Astrocyte (in vitro differentiated cells and primary cell): ENCODE results near the gene SIPA1. TPM values are rescaled to one million over a fixed set of nuclear protein-coding genes. Genes with fewer than 3 reads are reported as not detected.

Source experiments
- DNase-seq: peaks from one replicate; pipeline ENCODE4 v3.0.0-alpha.2; 2010; ENCODE audit warnings: low read depth
- FAIRE-seq: peaks from 2 replicates; lab custom pipeline; 2011; peaks lifted over from hg19 to GRCh38; lab: Jason Lieb, UNC
- H2AFZ ChIP-seq: 2 replicates; pipeline ENCODE4 v1.6.0; 2012; ENCODE audit warnings: low read depth, low read length, inconsistent platforms
- H3K27ac ChIP-seq: 2 replicates; pipeline ENCODE4 v1.5.1; 2011; ENCODE audit warnings: low read depth, low read length, inconsistent platforms
- H3K27me3 ChIP-seq: 2 replicates; pipeline ENCODE4 v1.6.0; 2011; ENCODE audit warnings: low read length, inconsistent platforms; ENCODE audit not compliant: insufficient read depth
- H3K36me3 ChIP-seq: 2 replicates; pipeline ENCODE4 v1.5.1; 2011; ENCODE audit warnings: low read length, inconsistent platforms; ENCODE audit not compliant: insufficient read depth
- H3K4me1 ChIP-seq: 2 replicates; pipeline ENCODE4 v1.5.1; 2011; ENCODE audit warnings: low read length, inconsistent platforms; ENCODE audit not compliant: insufficient read depth
- H3K4me2 ChIP-seq: 2 replicates; pipeline ENCODE4 v1.6.0; 2012; ENCODE audit warnings: low read length, inconsistent platforms
- H3K4me3 ChIP-seq: 2 replicates; pipeline ENCODE4 v1.5.1; 2011; ENCODE audit warnings: low read depth, mild to moderate bottlenecking, low read length, inconsistent platforms; ENCODE audit not compliant: insufficient read depth
- H3K79me2 ChIP-seq: 2 replicates; pipeline ENCODE4 v1.6.0; 2012; ENCODE audit warnings: mild to moderate bottlenecking, low read length, inconsistent platforms; ENCODE audit not compliant: insufficient read depth
- H3K9ac ChIP-seq: 2 replicates; pipeline ENCODE4 v1.6.0; 2012; ENCODE audit warnings: mild to moderate bottlenecking, low read length, inconsistent platforms
- H3K9me3 ChIP-seq: 2 replicates; pipeline ENCODE4 v1.5.1; 2012; ENCODE audit warnings: low read depth, mild to moderate bottlenecking, low read length, inconsistent platforms; ENCODE audit not compliant: insufficient read depth
- H4K20me1 ChIP-seq: 2 replicates; pipeline ENCODE4 v1.6.0; 2012; ENCODE audit warnings: low read length, inconsistent platforms; ENCODE audit not compliant: insufficient read depth
- H3K27ac Mint-ChIP-seq: one replicate; pipeline ENCODE4 v1.8.0; 2021; ENCODE audit warnings: mild to moderate bottlenecking, mixed read lengths; ENCODE audit not compliant: unreplicated experiment
- H3K27me3 Mint-ChIP-seq: one replicate; pipeline ENCODE4 v1.8.0; 2021; ENCODE audit warnings: low read depth, mixed read lengths; ENCODE audit not compliant: unreplicated experiment
- H3K36me3 Mint-ChIP-seq: one replicate; pipeline ENCODE4 v1.8.0; 2021; ENCODE audit warnings: low read depth, mixed read lengths; ENCODE audit not compliant: unreplicated experiment
- H3K4me1 Mint-ChIP-seq: one replicate; pipeline ENCODE4 v1.8.0; 2021; ENCODE audit warnings: low read depth, mixed read lengths; ENCODE audit not compliant: unreplicated experiment
- H3K4me3 Mint-ChIP-seq: one replicate; pipeline ENCODE4 v1.8.0; 2021; ENCODE audit warnings: mild to moderate bottlenecking, moderate library complexity, mixed read lengths; ENCODE audit not compliant: unreplicated experiment
- H3K9me3 Mint-ChIP-seq: one replicate; pipeline ENCODE4 v1.8.0; 2021; ENCODE audit warnings: mild to moderate bottlenecking, mixed read lengths; ENCODE audit not compliant: unreplicated experiment
- CTCF ChIP-seq: IDR thresholded peaks from 2 replicates; pipeline ENCODE4 v1.5.1; 2011; ENCODE audit warnings: low read depth, mild to moderate bottlenecking, inconsistent platforms, low read length, moderate library complexity; ENCODE audit not compliant: insufficient read depth
- EZH2 ChIP-seq: IDR thresholded peaks from 2 replicates; pipeline ENCODE4 v1.6.1; 2012; ENCODE audit warnings: mild to moderate bottlenecking, low read length, inconsistent platforms; ENCODE audit not compliant: insufficient read depth
- total RNA-seq: library from RNA; stranded (reverse); gene quantifications from 2 replicates; pipeline ENCODE4 v1.2.1, GENCODE V29; 2021

Gene SIPA1
- total RNA-seq, 1 donor from 2014 or later: 26.7 TPM

GRCh38 chr11:65649656-65650546, 12.0 kb downstream of the SIPA1 start:
- peaks cover 5% of the 10 kb centered on the region for H4K20me1 ChIP-seq
- Mint-ChIP-seq H3K9me3 (peaks cover 5% of the 10 kb centered on the region), H3K36me3 (peaks cover 13% of the 10 kb centered on the region), H3K4me1 (peaks cover 25% of the 10 kb centered on the region), H3K4me3 (no peak overlapping the region), H3K27me3 (no peaks in the 10 kb centered on the region), H3K27ac (no peak overlapping the region)
- H3K36me3 ChIP-seq: no peaks in the 10 kb centered on the region
- no peak overlapping the region for H3K9ac ChIP-seq
- H3K9me3 ChIP-seq: no peaks in the 10 kb centered on the region
- H3K4me3 ChIP-seq: no peak overlapping the region
- no peak overlapping the region for H2AFZ ChIP-seq
- TF ChIP-seq EZH2 (no peak), CTCF (no peak)
- H3K27me3 ChIP-seq: no peaks in the 10 kb centered on the region
- H3K4me1 ChIP-seq: peaks cover 17% of the 10 kb centered on the region
- DNase-seq: no peak
- H3K4me2 ChIP-seq: no peak overlapping the region
- no peak overlapping the region for H3K27ac ChIP-seq
- no peaks in the 10 kb centered on the region for H3K79me2 ChIP-seq
- no peak for FAIRE-seq

- no peaks in the 10 kb centered on the region for H3K27me3 ChIP-seq
- FAIRE-seq (no peak), DNase-seq (no peak)
- no peak overlapping the region for H2AFZ ChIP-seq
- peaks cover 2% of the 10 kb centered on the region for H3K9me3 Mint-ChIP-seq
- H4K20me1 ChIP-seq: peaks cover 5% of the 10 kb centered on the region
- H3K27ac ChIP-seq: no peak overlapping the region
- no peak for TF ChIP-seq CTCF
- no peak overlapping the region for H3K9ac ChIP-seq
- H3K36me3 Mint-ChIP-seq: peaks cover 17% of the 10 kb centered on the region
- H3K4me1 Mint-ChIP-seq: peaks cover 22% of the 10 kb centered on the region
- no peaks in the 10 kb centered on the region for H3K9me3 ChIP-seq
- no peak overlapping the region for H3K4me3 ChIP-seq
- H3K36me3 ChIP-seq: peaks cover 8% of the 10 kb centered on the region
- H3K27ac Mint-ChIP-seq: no peak overlapping the region
- peaks cover 17% of the 10 kb centered on the region for H3K4me1 ChIP-seq
- H3K27me3 Mint-ChIP-seq: no peaks in the 10 kb centered on the region
- H3K79me2 ChIP-seq: no peaks in the 10 kb centered on the region
- H3K4me2 ChIP-seq: no peak overlapping the region
- no peak overlapping the region for H3K4me3 Mint-ChIP-seq
Measured at GRCh38 chr11:65650547-65651338, 12.8 kb downstream of the SIPA1 start.
